Heart left ventricle (tissue), 13 donors: ENCODE results near the gene PRRT4.

Source experiments
- POLR2A ChIP-seq, 2 donors: fragments of 450-650 bp; IDR thresholded peaks; one replicate each; pipeline ENCODE4 v1.6.1; 2017; ENCODE audit warnings: antibody characterized with exemption in 2 of 2, mild to moderate bottlenecking in 2 of 2, moderate library complexity in 2 of 2
- TF ChIP-seq, protein P1 (sequence below), 12 donors: fragments of 200-600 bp; sonication (generic) in 4 of 12; IDR thresholded peaks; one replicate each; pipeline versions ENCODE4 v1.5.0 to v1.8.0; 2018 to 2022; ENCODE audit warnings: antibody characterized with exemption in 12 of 12, mild to moderate bottlenecking in 5 of 12
- donor health status: ischemic (EF 13 %, LVEDD 7.1; RV severe dilation, severe dysfunction).
- donor health status: DM: no; HTN: yes; CAD: no.
- donor health status: DM: no; HTN: no; CAD: no.
- donor health status: ischemic (EF 25% LVEDD 6.9; RV normal size, moderate dysfunction).
- donor health status: ischemic (EF 25% LVEDD 5.7; RV mildly dilated, moderate dysfunction).
- donor health status: ischemic (EF 35%, LVEDD 5.7; RV mildly dilated, moderate dysfunction).
- donor health status: nonischemic (EF 11% LVEDD 7.7; RV severe dilation, severe dysfunction).
- donor health status: DM: yes; HTN: yes; CAD: no.
- donor health status: PGD.
- donor health status: ischemic (EF 29% LVEDD 5.4; RV normal size, mild dysfunction).
- donor health status: nonischemic (EF 23%, LVEDD 6.1; RV moderate dilation, normal function).

DNA sequence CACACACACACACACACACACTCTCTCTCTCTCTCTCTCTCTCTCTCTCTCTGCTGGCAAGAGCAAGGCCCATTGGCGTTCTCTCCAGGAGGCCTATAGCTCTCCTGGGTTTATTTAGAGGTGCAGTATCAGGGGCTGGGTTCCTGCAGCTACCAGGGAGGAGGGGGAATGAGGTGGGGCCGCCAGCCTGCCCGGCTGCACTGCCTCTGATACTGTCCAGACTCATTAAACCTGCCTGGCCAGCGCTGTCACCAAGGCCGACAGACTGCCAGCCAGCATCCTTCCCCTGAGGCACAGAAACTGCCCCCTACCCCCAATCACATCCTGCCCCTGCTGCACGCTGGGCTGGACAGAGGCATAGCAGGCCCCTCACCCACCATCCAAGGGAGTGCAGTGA lies 4.3 kb downstream of the PRRT4 start:
- TF ChIP-seq, protein P1, sequence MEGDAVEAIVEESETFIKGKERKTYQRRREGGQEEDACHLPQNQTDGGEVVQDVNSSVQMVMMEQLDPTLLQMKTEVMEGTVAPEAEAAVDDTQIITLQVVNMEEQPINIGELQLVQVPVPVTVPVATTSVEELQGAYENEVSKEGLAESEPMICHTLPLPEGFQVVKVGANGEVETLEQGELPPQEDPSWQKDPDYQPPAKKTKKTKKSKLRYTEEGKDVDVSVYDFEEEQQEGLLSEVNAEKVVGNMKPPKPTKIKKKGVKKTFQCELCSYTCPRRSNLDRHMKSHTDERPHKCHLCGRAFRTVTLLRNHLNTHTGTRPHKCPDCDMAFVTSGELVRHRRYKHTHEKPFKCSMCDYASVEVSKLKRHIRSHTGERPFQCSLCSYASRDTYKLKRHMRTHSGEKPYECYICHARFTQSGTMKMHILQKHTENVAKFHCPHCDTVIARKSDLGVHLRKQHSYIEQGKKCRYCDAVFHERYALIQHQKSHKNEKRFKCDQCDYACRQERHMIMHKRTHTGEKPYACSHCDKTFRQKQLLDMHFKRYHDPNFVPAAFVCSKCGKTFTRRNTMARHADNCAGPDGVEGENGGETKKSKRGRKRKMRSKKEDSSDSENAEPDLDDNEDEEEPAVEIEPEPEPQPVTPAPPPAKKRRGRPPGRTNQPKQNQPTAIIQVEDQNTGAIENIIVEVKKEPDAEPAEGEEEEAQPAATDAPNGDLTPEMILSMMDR (IDR thresholded peaks at IDR 0.05), result no peak
- TF ChIP-seq POLR2A (IDR thresholded peaks at IDR 0.05), result no peak
